Esophagus squamous epithelium (tissue), 5 donors: ENCODE data around the gene MAP3K7CL. TPM values are rescaled to one million over a fixed set of nuclear protein-coding genes. Genes with fewer than 3 reads are reported as not detected.

ENCODE experiments used
- DNase-seq: peaks from one replicate; lab custom pipeline; 2025; lab: John Stamatoyannopoulos, UW
- H3K27ac ChIP-seq, 4 donors: fragments of 200-600 bp; sonication (generic); one replicate each; pipeline ENCODE4 v1.5.1; 2016 to 2019; ENCODE audit warnings: mild to moderate bottlenecking in 1 of 4
- H3K27me3 ChIP-seq, 4 donors: fragments of 200-600 bp; sonication (generic); 1 replicate in 3 of 4; 2 replicates in 1 of 4; pipeline versions ENCODE4 v1.5.1 to v1.6.0; 2017 to 2021; ENCODE audit warnings: antibody characterized with exemption in 1 of 4
- H3K36me3 ChIP-seq, 3 donors: fragments of 200-600 bp; sonication (generic); one replicate each; pipeline ENCODE4 v1.5.1; 2016 to 2019
- H3K4me1 ChIP-seq, 3 donors: fragments of 200-600 bp; sonication (generic); one replicate each; pipeline ENCODE4 v1.5.1; 2017 to 2019
- H3K4me3 ChIP-seq, 4 donors: fragments of 200-600 bp; sonication (generic); 1 replicate in 3 of 4; 2 replicates in 1 of 4; pipeline ENCODE4 v1.5.1; 2016 to 2019; ENCODE audit warnings: mild to moderate bottlenecking in 2 of 4, moderate library complexity in 1 of 4
- H3K9me3 ChIP-seq, 3 donors: fragments of 200-600 bp; sonication (generic); one replicate each; pipeline ENCODE4 v1.5.1; 2016 to 2019
- CTCF ChIP-seq, 6 experiments: fragments of 450-650 bp in 4 of 6; fragments of 200-600 bp in 2 of 6; sonication (generic) in 2 of 6; IDR thresholded peaks; one replicate each; pipeline ENCODE4 v1.5.1; 2016 to 2019; ENCODE audit warnings: antibody characterized with exemption in 6 of 6, mild to moderate bottlenecking in 4 of 6, moderate library complexity in 4 of 6
- POLR2A ChIP-seq, 4 donors: fragments of 450-650 bp; IDR thresholded peaks; one replicate each; pipeline ENCODE4 v1.6.1; 2017; ENCODE audit warnings: antibody characterized with exemption in 4 of 4, mild to moderate bottlenecking in 4 of 4, moderate library complexity in 3 of 4
- WGBS, 2 donors: methylation state at CpG; one replicate each; pipeline ENCODE4 v1.1.5; 2018; 5-methylcytosine and 5-hydroxymethylcytosine counted together
- intact Hi-C: fragments of 100-400 bp; cut with DNase I; formaldehyde crosslinking; loops from one replicate; pipeline ENCODE4 v1.15.0; 2022
- total RNA-seq, 4 donors: library from RNA; depleted of rRNA; stranded (reverse); fragments of >200 nt; gene quantifications; one replicate each; pipeline ENCODE4 v1.1.0, GENCODE V29; 2016
- donor health status: DM: yes; HTN: yes; CAD: no.

Gene MAP3K7CL
- total RNA-seq, 4 donors from 2014 or later: 1.7 to 7.8 (median 6.9) TPM

- H3K4me3 ChIP-seq: no peak overlapping the region
- H3K36me3 ChIP-seq: peaks cover 0 to 7% (median 0%) of the 10 kb centered on the region in 3 donors
- H3K9me3 ChIP-seq: no peaks in the 10 kb centered on the region
- no peak overlapping the region for H3K27ac ChIP-seq
- 67 to 75% methylated on average over 2 of the region's 2 CpGs for WGBS, 2 donors
- no peaks in the 10 kb centered on the region for H3K27me3 ChIP-seq
- intact Hi-C loops: no loop called here
- no peaks in the 10 kb centered on the region for H3K4me1 ChIP-seq
- no peak for TF ChIP-seq CTCF (IDR thresholded peaks at IDR 0.05)
- no peak for DNase-seq
Observed at GRCh38 chr21:29098156-29098555, 32.3 kb upstream of the MAP3K7CL start.

- 87 to 90% methylated on average over 2 of the region's 2 CpGs for WGBS, 2 donors
- no peak overlapping the region for H3K4me3 ChIP-seq
- DNase-seq: no peak
- no peaks in the 10 kb centered on the region for H3K27me3 ChIP-seq
- H3K4me1 ChIP-seq: no peaks in the 10 kb centered on the region
- no peak overlapping the region for H3K27ac ChIP-seq
- no peaks in the 10 kb centered on the region for H3K9me3 ChIP-seq
- intact Hi-C loops: no loop called here
- TF ChIP-seq CTCF (IDR thresholded peaks at IDR 0.05): no peak
- no peak for TF ChIP-seq POLR2A (IDR thresholded peaks at IDR 0.05)
- H3K36me3 ChIP-seq: peaks cover 0 to 8% (median 0%) of the 10 kb centered on the region in 3 donors
Observed at GRCh38 chr21:29102791-29103257, 27.6 kb upstream of the MAP3K7CL start.

GRCh38 chr21:29104239-29104708, 26.2 kb upstream of the MAP3K7CL start:
- Histone ChIP-seq H3K9me3 (no peaks in the 10 kb centered on the region), H3K4me1 (no peaks in the 10 kb centered on the region), H3K27ac (no peak overlapping the region), H3K4me3 (no peak overlapping the region), H3K36me3 (peaks cover 0 to 8% (median 0%) of the 10 kb centered on the region in 3 donors), H3K27me3 (no peaks in the 10 kb centered on the region)
- no peak for DNase-seq
- 56 to 63% methylated on average over 6 to 7 of the region's 7 CpGs for WGBS, 2 donors
- intact Hi-C loops: no loop called here
- no peak for TF ChIP-seq CTCF (IDR thresholded peaks at IDR 0.05)
- TF ChIP-seq POLR2A (IDR thresholded peaks at IDR 0.05): no peak

GRCh38 chr21:29105218-29105617, 25.2 kb upstream of the MAP3K7CL start:
- Histone ChIP-seq H3K4me3 (no peak overlapping the region), H3K27me3 (no peaks in the 10 kb centered on the region), H3K36me3 (peaks cover 0 to 8% (median 0%) of the 10 kb centered on the region in 3 donors), H3K9me3 (no peaks in the 10 kb centered on the region), H3K4me1 (no peaks in the 10 kb centered on the region), H3K27ac (no peak overlapping the region)
- no peak for DNase-seq
- intact Hi-C loops: no loop called here
- 63 to 83% methylated on average over 3 of the region's 3 CpGs for WGBS, 2 donors
- TF ChIP-seq POLR2A (IDR thresholded peaks at IDR 0.05) (no peak), CTCF (IDR thresholded peaks at IDR 0.05) (no peak)

- TF ChIP-seq POLR2A (IDR thresholded peaks at IDR 0.05) (no peak), CTCF (IDR thresholded peaks at IDR 0.05) (no peak)
- no peak overlapping the region for H3K27ac ChIP-seq
- intact Hi-C loops: no loop called here
- 60 to 78% methylated on average over 5 of the region's 5 CpGs for WGBS, 2 donors
- no peaks in the 10 kb centered on the region for H3K27me3 ChIP-seq
- no peaks in the 10 kb centered on the region for H3K9me3 ChIP-seq
- H3K4me1 ChIP-seq: no peaks in the 10 kb centered on the region
- no peak overlapping the region for H3K4me3 ChIP-seq
- H3K36me3 ChIP-seq: no peaks in the 10 kb centered on the region
- no peak for DNase-seq
Observed at GRCh38 chr21:29114765-29115500, 15.5 kb upstream of the MAP3K7CL start.
